ENCODE data around the gene FOXP1. TPM values are rescaled to one million over a fixed set of nuclear protein-coding genes. Genes with fewer than 3 reads are reported as not detected.

The FOXP1 gene
- total RNA-seq, 2 experiments from 2014 or later: 203 to 205 TPM

DNA sequence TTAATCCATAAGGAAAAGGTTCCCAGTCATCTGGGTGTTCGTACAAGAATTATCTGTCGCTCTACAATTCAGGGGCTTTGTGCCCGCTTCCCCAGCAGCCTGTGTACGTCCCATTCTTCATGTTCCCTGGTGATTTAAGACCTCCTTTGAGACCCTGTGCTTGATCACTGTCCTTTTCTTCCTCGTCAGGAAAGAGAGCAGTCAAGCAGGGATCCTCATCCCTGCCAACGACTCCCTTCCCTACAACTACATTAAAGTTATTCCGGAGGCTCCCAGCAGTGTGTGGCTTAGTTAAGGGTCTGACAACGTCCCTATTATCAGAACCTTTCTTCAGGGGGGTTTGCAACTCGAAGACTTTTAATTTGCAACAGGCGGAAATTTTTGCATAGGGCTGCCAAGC is 175.7 kb downstream of the FOXP1 start:
- Mint-ChIP-seq H3K36me3 (peaks cover 26% of the 10 kb centered on the region), H3K27me3 (no peaks in the 10 kb centered on the region), H3K4me3 (no peak overlapping the region), H3K9me3 (peaks cover 3% of the 10 kb centered on the region), H3K27ac (peak overlapping the region; percentile 8), H3K4me1 (peaks cover 83% of the 10 kb centered on the region)
- no peak for DNase-seq

DNA sequence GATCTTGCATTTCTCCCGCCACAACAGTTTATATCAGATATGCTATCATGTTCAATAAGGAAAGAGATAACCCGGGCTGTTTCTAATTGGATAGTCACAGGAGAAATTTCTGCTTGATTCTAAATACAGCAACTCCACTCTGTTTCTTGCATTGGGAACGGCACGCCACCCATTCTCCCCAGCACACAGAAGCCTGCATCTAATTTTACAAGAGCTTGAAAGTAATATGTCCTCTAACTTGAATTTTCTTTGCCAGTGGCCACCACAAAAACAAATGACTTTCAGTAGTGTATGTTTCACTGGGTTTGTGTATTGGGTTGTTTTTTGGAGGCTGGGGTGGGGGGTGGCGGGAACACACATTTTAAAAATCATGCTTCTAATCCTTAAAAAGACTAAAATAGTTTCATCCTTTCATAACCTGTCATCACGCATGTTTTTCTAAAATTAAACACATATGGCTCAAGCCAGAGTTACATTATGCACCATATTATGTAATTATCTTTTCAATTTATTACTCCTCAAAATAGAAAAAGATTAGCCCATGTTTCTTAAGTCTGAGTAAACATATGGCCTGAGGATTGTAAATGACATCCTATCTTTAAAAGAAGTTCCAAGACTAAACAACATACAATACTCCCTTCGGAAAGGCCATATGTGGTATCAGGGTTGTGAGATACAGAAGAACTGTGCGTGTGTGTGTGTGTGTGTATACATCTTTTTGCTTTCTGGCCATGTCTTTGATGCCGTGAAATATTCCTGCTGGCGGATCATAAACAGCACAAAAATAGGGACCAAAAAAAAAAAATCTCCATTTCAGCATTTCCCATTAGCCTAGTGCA is 176.3 kb downstream of the FOXP1 start:
- Mint-ChIP-seq H3K27ac (no peak overlapping the region), H3K4me3 (no peak overlapping the region), H3K4me1 (peaks cover 83% of the 10 kb centered on the region), H3K27me3 (no peaks in the 10 kb centered on the region), H3K36me3 (peaks cover 21% of the 10 kb centered on the region), H3K9me3 (peaks cover 3% of the 10 kb centered on the region)
- DNase-seq: no peak

DNA sequence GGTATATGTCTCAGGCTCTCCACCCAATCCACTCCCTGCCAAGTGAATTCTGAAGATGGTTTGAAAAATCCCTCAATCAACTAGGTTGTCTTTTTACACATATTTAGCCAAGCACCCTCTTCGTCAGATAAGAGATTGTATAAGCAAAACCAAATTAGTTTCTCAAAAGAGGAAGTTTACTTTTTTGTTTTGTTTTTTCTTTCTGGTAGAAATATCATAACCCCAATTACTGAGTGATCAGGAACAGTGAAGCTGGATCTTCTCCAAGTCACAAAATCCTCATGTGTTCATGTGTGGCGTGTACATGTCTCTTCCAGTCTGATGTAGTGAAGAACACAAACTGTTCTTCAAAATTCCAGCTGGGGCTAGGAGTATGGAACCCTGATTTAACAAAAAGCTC is 180.6 kb downstream of the FOXP1 start:
- no peak overlapping the region for H3K4me3 Mint-ChIP-seq
- H3K9me3 Mint-ChIP-seq: peaks cover 3% of the 10 kb centered on the region
- no peak for DNase-seq
- peaks cover 82% of the 10 kb centered on the region for H3K4me1 Mint-ChIP-seq
- peak overlapping the region; percentile 73 for H3K27ac Mint-ChIP-seq
- no peaks in the 10 kb centered on the region for H3K27me3 Mint-ChIP-seq
- peaks cover 19% of the 10 kb centered on the region for H3K36me3 Mint-ChIP-seq

DNA sequence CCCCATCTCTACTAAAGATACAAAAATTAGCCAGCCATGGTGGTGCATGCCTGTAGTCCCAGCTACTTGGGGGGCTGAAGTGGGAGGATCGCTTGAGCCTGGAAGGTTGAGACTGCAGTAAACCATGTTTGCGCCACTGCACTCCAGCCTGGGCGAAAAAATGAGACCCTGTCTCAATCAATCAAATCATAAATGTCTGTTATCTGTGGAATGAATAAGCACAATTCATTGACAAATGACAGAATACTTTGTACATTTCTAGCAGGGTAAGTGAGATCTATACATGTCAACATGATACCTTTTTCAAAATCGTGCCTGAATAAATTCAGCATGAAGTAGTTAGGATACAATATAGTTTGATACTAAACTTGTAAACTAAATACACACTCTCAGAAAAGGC is 181.2 kb downstream of the FOXP1 start:
- Mint-ChIP-seq H3K27ac (peak overlapping the region; percentile 73), H3K4me3 (no peak overlapping the region), H3K9me3 (peaks cover 3% of the 10 kb centered on the region)

DNA sequence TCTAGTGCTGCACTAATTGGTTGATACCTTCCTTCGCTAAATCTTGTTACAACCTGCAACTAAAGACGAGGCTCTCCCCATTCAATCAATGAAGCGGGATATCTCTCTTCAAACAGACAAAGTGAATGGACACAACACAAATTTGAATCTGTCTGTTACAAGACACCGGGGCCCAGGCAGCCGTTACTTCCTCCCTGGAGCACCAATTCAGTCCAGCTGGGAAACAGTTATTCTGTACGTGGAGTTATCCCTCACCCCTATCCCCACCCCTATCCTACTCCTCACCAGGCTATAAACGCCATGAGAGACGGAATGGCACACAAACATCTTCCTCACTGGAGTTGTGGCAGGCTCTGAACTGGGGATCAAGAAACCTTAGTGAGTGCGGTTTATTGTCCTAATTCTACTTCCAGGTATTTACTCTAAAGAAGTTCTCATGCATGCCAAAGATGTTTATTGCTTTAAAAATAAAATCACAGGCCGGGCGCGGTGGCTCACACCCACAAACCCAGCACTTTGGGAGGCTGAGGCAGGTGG is 181.8 kb downstream of the FOXP1 start:
- Mint-ChIP-seq H3K4me3 (peak overlapping the region; percentile 15), H3K27me3 (no peaks in the 10 kb centered on the region), H3K9me3 (peaks cover 3% of the 10 kb centered on the region), H3K36me3 (peaks cover 19% of the 10 kb centered on the region), H3K27ac (peak overlapping the region; percentile 73), H3K4me1 (peaks cover 80% of the 10 kb centered on the region)
- DNase-seq: no peak

More for the DNA sequence above, 181.2 kb downstream of the FOXP1 start:
- peaks cover 81% of the 10 kb centered on the region for H3K4me1 Mint-ChIP-seq
- DNase-seq: no peak
- peaks cover 19% of the 10 kb centered on the region for H3K36me3 Mint-ChIP-seq
- H3K27me3 Mint-ChIP-seq: no peaks in the 10 kb centered on the region

DNA sequence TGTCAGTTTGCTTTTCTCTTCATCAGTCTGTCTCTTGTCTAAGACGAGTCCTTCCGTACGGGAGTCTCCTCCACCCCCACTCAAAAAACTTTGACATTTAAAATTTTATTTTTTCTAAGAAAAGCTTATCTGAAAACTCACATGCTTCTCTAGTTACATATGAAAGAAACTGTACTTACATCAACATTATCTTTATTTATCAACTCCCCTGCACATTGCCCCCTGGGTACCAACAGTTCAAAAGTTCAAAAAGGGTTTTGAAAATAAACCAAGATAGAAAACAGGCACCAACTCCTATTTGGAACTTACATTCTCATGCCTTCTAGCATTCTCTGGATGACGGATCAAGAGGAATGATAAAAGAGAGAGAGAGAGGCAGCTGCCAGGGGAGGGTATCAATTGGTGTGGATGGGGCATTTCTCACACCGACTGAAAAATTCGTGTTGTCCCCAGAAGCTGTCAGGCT is 182.5 kb downstream of the FOXP1 start:
- H3K27ac Mint-ChIP-seq: peak overlapping the region; percentile 73
- H3K27me3 Mint-ChIP-seq: no peaks in the 10 kb centered on the region
- peaks cover 18% of the 10 kb centered on the region for H3K36me3 Mint-ChIP-seq
- H3K9me3 Mint-ChIP-seq: peaks cover 3% of the 10 kb centered on the region
- no peak for DNase-seq
- peak overlapping the region; percentile 57 for H3K4me3 Mint-ChIP-seq
- peaks cover 81% of the 10 kb centered on the region for H3K4me1 Mint-ChIP-seq

DNA sequence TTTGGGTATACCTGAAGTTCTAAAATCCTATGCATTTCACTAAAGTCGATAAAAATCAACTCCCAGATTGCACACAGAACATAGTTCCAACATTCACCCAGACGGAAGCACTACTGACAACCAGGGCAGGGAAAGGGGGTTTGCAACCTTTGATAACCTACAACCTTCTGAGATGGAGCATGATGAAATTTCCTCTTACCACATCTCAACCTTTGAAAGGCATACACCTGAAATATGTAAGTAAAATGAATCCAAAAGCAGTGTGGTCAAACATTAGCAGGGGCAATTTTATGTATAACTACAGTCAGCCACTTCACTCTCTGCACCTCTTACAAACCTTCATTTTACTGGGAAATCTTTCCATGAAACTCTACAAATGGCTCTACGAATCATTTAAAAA is 184.1 kb downstream of the FOXP1 start:
- H3K27me3 Mint-ChIP-seq: no peaks in the 10 kb centered on the region
- H3K4me1 Mint-ChIP-seq: peaks cover 78% of the 10 kb centered on the region
- peak overlapping the region; percentile 89 for H3K27ac Mint-ChIP-seq
- DNase-seq: no peak
- H3K9me3 Mint-ChIP-seq: peaks cover 3% of the 10 kb centered on the region
- peak overlapping the region; percentile 72 for H3K4me3 Mint-ChIP-seq
- H3K36me3 Mint-ChIP-seq: peaks cover 20% of the 10 kb centered on the region

DNA sequence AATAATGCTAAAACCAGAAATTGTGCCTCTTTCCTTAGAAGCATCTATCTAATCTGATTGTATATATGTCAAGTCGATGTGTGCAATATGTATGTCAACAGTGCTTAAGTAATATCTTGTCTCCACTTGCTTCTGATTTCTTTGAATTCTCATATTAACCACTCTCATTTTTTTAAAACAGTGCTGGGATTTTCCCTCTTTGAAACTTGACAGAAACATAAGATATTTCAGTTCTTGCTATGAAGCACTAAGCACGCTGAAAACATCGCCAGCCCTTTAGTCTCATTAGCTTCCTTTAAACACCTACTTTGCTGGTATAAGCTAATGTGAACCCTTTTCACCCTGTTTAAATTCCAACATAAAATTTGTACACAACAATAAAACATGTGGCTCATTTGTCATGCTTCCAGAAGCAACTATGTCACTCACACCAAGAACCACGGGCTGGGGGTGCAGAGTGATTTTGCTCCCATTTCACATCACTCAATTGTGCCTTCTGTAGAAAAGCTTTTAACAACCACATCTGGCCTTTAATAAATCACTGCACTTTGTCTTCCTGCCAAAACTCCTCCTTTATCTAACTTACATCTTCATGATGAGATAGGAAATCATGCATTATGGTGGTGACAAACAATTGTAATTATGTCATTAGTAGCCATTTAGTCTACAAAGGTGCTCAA is 185.2 kb downstream of the FOXP1 start:
- H3K27ac Mint-ChIP-seq: peak overlapping the region; percentile 89
- H3K4me3 Mint-ChIP-seq: peak overlapping the region; percentile 75
- peaks cover 6% of the 10 kb centered on the region for H3K9me3 Mint-ChIP-seq
- no peaks in the 10 kb centered on the region for H3K27me3 Mint-ChIP-seq
- DNase-seq: peak; percentile 37
- peaks cover 22% of the 10 kb centered on the region for H3K36me3 Mint-ChIP-seq
- peaks cover 86% of the 10 kb centered on the region for H3K4me1 Mint-ChIP-seq

DNA sequence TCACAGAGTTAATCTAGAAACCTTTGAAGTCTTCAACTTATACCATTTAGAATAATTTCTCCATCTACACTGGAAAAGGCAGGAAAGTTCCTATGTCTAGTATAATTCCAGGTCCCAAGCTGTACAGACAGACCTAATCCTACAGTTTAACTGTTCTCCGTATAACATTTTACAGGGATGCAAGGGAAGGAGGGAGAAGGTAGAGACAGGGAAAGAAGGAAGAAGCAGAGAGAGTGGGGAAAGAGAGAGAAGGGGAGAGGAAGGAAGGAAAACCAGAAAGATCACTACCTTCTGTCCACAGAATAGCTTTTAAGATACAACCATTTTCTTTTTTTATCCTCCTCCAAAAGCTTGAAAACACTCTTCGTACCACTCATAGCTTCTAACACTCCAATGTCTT is 185.8 kb downstream of the FOXP1 start:
- peak overlapping the region; percentile 89 for H3K27ac Mint-ChIP-seq
- no peaks in the 10 kb centered on the region for H3K27me3 Mint-ChIP-seq
- DNase-seq: no peak
- H3K4me3 Mint-ChIP-seq: peak overlapping the region; percentile 75
- peaks cover 16% of the 10 kb centered on the region for H3K36me3 Mint-ChIP-seq
- peaks cover 3% of the 10 kb centered on the region for H3K9me3 Mint-ChIP-seq
- H3K4me1 Mint-ChIP-seq: peaks cover 81% of the 10 kb centered on the region

DNA sequence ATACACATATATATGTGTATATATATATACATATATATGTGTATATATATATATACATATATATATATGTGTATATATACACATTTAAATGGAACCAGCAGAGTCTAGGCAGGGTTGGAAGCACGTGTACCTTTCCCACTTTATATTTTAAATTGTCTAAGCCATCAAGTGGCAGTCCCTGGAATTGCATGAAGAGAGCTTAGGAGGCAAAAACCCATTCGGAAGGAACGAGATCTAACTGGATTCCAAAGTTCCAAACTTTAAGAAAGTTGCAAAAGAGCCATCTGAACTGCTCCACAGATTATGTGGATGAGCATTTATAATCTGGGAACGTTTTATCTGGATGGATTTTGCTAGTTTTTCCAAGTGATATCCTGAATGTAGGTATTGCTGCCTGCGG is 186.5 kb downstream of the FOXP1 start:
- no peak for DNase-seq
- peak overlapping the region; percentile 89 for H3K27ac Mint-ChIP-seq

DNA sequence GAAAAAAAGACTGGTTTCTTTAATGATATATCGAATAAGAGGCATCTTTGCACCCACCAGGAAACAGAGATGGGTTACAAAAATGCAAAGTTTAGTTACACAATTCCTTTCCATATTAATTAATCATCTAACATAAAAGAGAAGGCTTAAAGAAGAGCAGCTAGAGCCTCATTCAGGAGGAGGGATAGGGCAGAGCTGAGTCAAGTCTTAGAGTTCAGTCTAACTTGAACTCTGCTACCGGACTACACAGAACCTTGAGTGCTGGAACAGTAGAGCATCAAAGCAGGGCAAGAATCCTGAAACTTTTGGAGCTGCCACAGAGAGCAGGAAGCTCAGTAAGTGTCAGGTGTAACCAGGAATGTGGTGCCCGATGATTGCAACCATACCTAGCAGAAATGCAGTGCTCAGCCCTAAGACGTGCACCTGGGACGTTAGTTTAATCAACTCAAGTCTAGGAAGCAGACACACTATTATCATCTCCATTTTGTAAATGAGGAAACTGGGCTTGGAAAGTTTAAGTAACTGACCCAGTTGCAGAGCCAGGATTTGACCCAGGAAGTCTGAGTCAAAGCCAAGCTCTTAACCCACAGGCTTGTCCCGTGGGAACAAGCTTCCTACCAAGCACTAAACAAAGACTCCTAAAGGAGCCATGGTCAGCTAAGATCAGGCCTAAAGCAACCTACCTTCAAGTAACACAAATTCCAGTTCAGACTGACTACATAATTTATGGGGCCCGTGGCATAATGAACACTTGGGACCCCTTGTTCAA is 187.4 kb downstream of the FOXP1 start:
- Mint-ChIP-seq H3K4me1 (peaks cover 79% of the 10 kb centered on the region), H3K4me3 (no peak overlapping the region)

More for the DNA sequence above, 186.5 kb downstream of the FOXP1 start:
- Mint-ChIP-seq H3K36me3 (peaks cover 15% of the 10 kb centered on the region), H3K4me1 (peaks cover 79% of the 10 kb centered on the region), H3K27me3 (no peaks in the 10 kb centered on the region), H3K4me3 (peak overlapping the region; percentile 75), H3K9me3 (peaks cover 3% of the 10 kb centered on the region)

DNA sequence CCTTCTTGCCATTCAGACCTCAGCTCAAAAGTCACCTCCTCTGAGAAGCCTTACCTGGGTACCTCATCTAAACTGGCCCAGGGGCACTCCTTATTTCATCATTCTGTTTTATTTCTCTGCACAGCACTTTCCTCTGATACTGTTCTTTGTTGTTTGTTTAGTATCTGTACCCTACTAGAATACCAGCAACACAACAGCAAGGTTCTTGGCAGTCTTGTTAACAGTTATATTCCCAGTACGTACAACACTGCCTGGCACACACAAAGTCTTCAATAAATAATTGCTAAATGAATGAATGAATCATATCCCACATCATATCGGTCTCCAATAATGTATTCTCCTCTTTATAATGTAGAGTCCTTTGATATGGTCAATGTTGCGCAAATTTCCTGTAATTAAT is 188.1 kb downstream of the FOXP1 start:
- peak overlapping the region; percentile 86 for H3K27ac Mint-ChIP-seq
- H3K4me1 Mint-ChIP-seq: peaks cover 79% of the 10 kb centered on the region
- H3K36me3 Mint-ChIP-seq: peaks cover 15% of the 10 kb centered on the region
- H3K27me3 Mint-ChIP-seq: no peaks in the 10 kb centered on the region
- H3K9me3 Mint-ChIP-seq: peaks cover 3% of the 10 kb centered on the region
- no peak for DNase-seq
- H3K4me3 Mint-ChIP-seq: peak overlapping the region; percentile 22

More for the DNA sequence above, 187.4 kb downstream of the FOXP1 start:
- Mint-ChIP-seq H3K36me3 (peaks cover 17% of the 10 kb centered on the region), H3K27ac (peak overlapping the region; percentile 86), H3K27me3 (no peaks in the 10 kb centered on the region), H3K9me3 (peaks cover 3% of the 10 kb centered on the region)
- DNase-seq: no peak

DNA sequence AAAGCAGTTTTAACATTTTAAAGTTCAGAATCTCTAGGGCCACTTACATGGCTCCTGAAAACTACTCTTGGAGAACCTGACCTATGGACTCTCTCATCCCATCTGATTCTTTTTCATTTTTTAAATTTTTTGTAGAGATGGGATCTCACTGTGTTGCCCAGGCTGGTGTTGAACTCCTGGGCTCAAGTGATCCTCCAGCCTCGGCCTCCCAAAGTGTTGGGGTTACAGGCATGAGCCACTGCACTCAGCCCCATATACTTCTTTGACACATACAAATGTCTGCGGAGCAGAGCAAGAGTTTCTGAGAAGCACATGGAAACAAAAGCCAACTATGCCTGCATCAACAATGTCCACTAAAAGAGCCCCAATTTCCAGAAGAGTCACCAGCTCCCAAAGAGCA is 189.8 kb downstream of the FOXP1 start:
- Mint-ChIP-seq H3K36me3 (peaks cover 12% of the 10 kb centered on the region), H3K27ac (peak overlapping the region; percentile 89), H3K9me3 (peaks cover 3% of the 10 kb centered on the region), H3K27me3 (no peaks in the 10 kb centered on the region), H3K4me1 (peaks cover 74% of the 10 kb centered on the region), H3K4me3 (no peak overlapping the region)
- DNase-seq: no peak

DNA sequence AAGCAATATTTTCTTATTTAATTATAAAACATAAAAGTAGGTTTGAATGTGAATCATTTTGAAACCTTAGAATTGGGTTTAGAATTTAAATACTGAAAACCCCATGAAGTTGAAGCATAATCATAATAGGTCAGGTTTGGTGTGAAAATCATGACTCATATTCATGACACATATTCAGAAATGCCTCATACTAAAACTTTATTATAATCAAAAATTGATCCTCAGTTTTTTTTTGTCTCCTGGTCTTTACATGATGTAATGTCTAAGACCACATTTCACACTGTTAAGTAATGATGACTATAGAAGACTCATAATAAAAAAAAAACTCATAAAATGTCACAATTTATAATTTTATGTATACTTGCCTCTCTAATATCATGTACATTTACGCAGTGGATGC is 190.4 kb downstream of the FOXP1 start:
- Mint-ChIP-seq H3K4me1 (peaks cover 75% of the 10 kb centered on the region), H3K27ac (peak overlapping the region; percentile 89), H3K9me3 (peaks cover 3% of the 10 kb centered on the region), H3K4me3 (no peak overlapping the region), H3K36me3 (peaks cover 14% of the 10 kb centered on the region), H3K27me3 (no peaks in the 10 kb centered on the region)
- no peak for DNase-seq

Measured in activated naive CD8-positive, alpha-beta T cell treated with anti-CD3 and anti-CD28 coated beads for 36 hours (primary cell).